ENCODE data around the gene PLD1. TPM values are rescaled to one million over a fixed set of nuclear protein-coding genes. Genes with fewer than 3 reads are reported as not detected.

The PLD1 gene
- total RNA-seq, 6 experiments from 2014 or later, result 13.3 to 29.9 (median 18.5) TPM

- peak in 2 of 4 donors; percentile 29 to 42 for ATAC-seq
- intact Hi-C loops (cut with DNase I), result no loop called here
- no peak for DNase-seq
- Histone ChIP-seq H3K36me3 (no peaks in the 10 kb centered on the region), H3K4me1 (peaks cover 0 to 32% (median 5%) of the 10 kb centered on the region in 4 donors), H3K27ac (no peak overlapping the region), H3K4me3 (no peak overlapping the region), H3K27me3 (no peaks in the 10 kb centered on the region), H3K9me3 (no peaks in the 10 kb centered on the region)
- TF ChIP-seq POLR2A (IDR thresholded peaks at IDR 0.05) (no peak), CTCF (IDR thresholded peaks at IDR 0.05) (no peak)
- WGBS (ENCODE audit: insufficient coverage, low coverage, low lambda C conversion rate, missing lambda C conversion rate), result 77% methylated on average over 10 of the region's 10 CpGs
Observed at GRCh38 chr3:171743327-171744157, 66.7 kb downstream of the PLD1 start.

- TF ChIP-seq CTCF (IDR thresholded peaks at IDR 0.05), result no peak
- TF ChIP-seq POLR2A (IDR thresholded peaks at IDR 0.05), result no peak
- Histone ChIP-seq H3K27ac (no peak overlapping the region), H3K4me3 (no peak overlapping the region), H3K9me3 (no peaks in the 10 kb centered on the region), H3K27me3 (no peaks in the 10 kb centered on the region), H3K4me1 (peaks cover 0 to 29% (median 5%) of the 10 kb centered on the region in 4 donors), H3K36me3 (no peaks in the 10 kb centered on the region)
- intact Hi-C loops (cut with DNase I), result no loop called here
- 37% methylated on average over 2 of the region's 2 CpGs for WGBS (ENCODE audit: insufficient coverage, low coverage, low lambda C conversion rate, missing lambda C conversion rate)
- DNase-seq, result no peak
- no peak for ATAC-seq
Observed at GRCh38 chr3:171741377-171741776, 68.9 kb downstream of the PLD1 start.

GRCh38 chr3:171736556-171736955 is 73.7 kb downstream of the PLD1 start:
- no peak for TF ChIP-seq POLR2A (IDR thresholded peaks at IDR 0.05)
- no peak for TF ChIP-seq CTCF (IDR thresholded peaks at IDR 0.05)
- ATAC-seq, result peak; percentile 47 to 63 (median 56)
- H3K36me3 ChIP-seq, result no peaks in the 10 kb centered on the region
- H3K9me3 ChIP-seq, result no peaks in the 10 kb centered on the region
- intact Hi-C loops (cut with DNase I), result no loop called here
- no peak overlapping the region for H3K27ac ChIP-seq
- no peaks in the 10 kb centered on the region for H3K27me3 ChIP-seq
- 29% methylated on average over 1 of the region's 2 CpGs for WGBS (ENCODE audit: insufficient coverage, low coverage, low lambda C conversion rate, missing lambda C conversion rate)
- no peak for DNase-seq
- H3K4me3 ChIP-seq, result no peak overlapping the region
- H3K4me1 ChIP-seq, result peaks cover 0 to 22% (median 3%) of the 10 kb centered on the region in 4 donors

- TF ChIP-seq CTCF (IDR thresholded peaks at IDR 0.05) (no peak), POLR2A (IDR thresholded peaks at IDR 0.05) (no peak)
- Histone ChIP-seq H3K4me1 (peaks cover 0 to 3% (median 0%) of the 10 kb centered on the region in 4 donors), H3K4me3 (no peak overlapping the region), H3K36me3 (no peaks in the 10 kb centered on the region), H3K27ac (no peak overlapping the region), H3K27me3 (no peaks in the 10 kb centered on the region), H3K9me3 (no peaks in the 10 kb centered on the region)
- DNase-seq, result no peak
- intact Hi-C loops (cut with DNase I), result no loop called here
- no peak for ATAC-seq
Observed at GRCh38 chr3:171733561-171733960, 76.7 kb downstream of the PLD1 start.

Data from right lobe of liver (tissue), 6 donors.